Fibroblast of lung (primary cell): Measurements from ENCODE around the gene LRCOL1.

Source experiments
- EZH2 ChIP-seq: IDR thresholded peaks from 2 replicates; pipeline ENCODE4 v1.5.1; 2012; ENCODE audit warnings: low read length, control low read depth, mild to moderate bottlenecking; ENCODE audit errors: missing control alignments
- TF ChIP-seq, protein P1 (sequence below), 2 donors: IDR thresholded peaks in 1 of 2; conservative IDR thresholded peaks in 1 of 2; 1 replicate in 1 of 2; 2 replicates in 1 of 2; pipeline ENCODE4 v1.5.1; 2011 to 2012; ENCODE audit warnings: low read length in 2 of 2, control low read depth in 1 of 2, inconsistent platforms in 1 of 2, low read depth in 1 of 2, mild to moderate bottlenecking in 1 of 2

GRCh38 chr12:132560614-132561426 lies 49.6 kb downstream of the LRCOL1 start:
- TF ChIP-seq, protein P1, sequence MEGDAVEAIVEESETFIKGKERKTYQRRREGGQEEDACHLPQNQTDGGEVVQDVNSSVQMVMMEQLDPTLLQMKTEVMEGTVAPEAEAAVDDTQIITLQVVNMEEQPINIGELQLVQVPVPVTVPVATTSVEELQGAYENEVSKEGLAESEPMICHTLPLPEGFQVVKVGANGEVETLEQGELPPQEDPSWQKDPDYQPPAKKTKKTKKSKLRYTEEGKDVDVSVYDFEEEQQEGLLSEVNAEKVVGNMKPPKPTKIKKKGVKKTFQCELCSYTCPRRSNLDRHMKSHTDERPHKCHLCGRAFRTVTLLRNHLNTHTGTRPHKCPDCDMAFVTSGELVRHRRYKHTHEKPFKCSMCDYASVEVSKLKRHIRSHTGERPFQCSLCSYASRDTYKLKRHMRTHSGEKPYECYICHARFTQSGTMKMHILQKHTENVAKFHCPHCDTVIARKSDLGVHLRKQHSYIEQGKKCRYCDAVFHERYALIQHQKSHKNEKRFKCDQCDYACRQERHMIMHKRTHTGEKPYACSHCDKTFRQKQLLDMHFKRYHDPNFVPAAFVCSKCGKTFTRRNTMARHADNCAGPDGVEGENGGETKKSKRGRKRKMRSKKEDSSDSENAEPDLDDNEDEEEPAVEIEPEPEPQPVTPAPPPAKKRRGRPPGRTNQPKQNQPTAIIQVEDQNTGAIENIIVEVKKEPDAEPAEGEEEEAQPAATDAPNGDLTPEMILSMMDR (conservative IDR thresholded peaks at IDR 0.05 in 1 of 2, IDR thresholded peaks at IDR 0.05 in 1 of 2; ENCODE audit: low read depth in 1 of 2, low read length in 2 of 2) = peak; percentile 45 to 77
- TF ChIP-seq EZH2 = no peak
